HG02852 (cell line): ENCODE results near the gene CDX2.
"Not testable (repeated sequence)": the region's sequence is repeated elsewhere in the genome, so short reads cannot be mapped to it uniquely, and the experiment has no call there.

Experiments
- ATAC-seq: cut with Tn5 transposase; IDR thresholded peaks from one replicate; pipeline ENCODE4 v1.9.1; 2021; ENCODE audit warnings: mild to moderate bottlenecking, moderate library complexity; ENCODE audit not compliant: unreplicated experiment

Gene CDX2

GRCh38 chr13:27965740-27966640, 3.1 kb downstream of the CDX2 start:
- ATAC-seq, result no peak

GRCh38 chr13:27965343-27965739, 3.8 kb downstream of the CDX2 start:
- no peak for ATAC-seq

- ATAC-seq, result no peak
Measured at GRCh38 chr13:27964741-27965323, 4.3 kb downstream of the CDX2 start.

GRCh38 chr13:27964206-27964605, 4.9 kb downstream of the CDX2 start:
- ATAC-seq, result not testable (repeated sequence)

GRCh38 chr13:27963491-27963890, 5.6 kb downstream of the CDX2 start:
- ATAC-seq, result no peak

- ATAC-seq, result no peak
Measured at GRCh38 chr13:27962982-27963381, 6.1 kb downstream of the CDX2 start.

- ATAC-seq, result no peak
Measured at GRCh38 chr13:27962128-27962841, 6.8 kb downstream of the CDX2 start.

- no peak for ATAC-seq
Measured at GRCh38 chr13:27961227-27962085, 7.7 kb downstream of the CDX2 start.

- ATAC-seq, result no peak
Measured at GRCh38 chr13:27960362-27961226, 8.5 kb downstream of the CDX2 start.

GRCh38 chr13:27959976-27960361, 9.1 kb downstream of the CDX2 start:
- ATAC-seq, result no peak

- ATAC-seq, result no peak
Measured at GRCh38 chr13:27956576-27957300, 12.4 kb downstream of the CDX2 start.

- ATAC-seq, result no peak
Measured at GRCh38 chr13:27955014-27955591, 14.0 kb downstream of the CDX2 start.

GRCh38 chr13:27954406-27954851, 14.7 kb downstream of the CDX2 start:
- peak; percentile 24 for ATAC-seq

- ATAC-seq, result peak; percentile 78
Measured at GRCh38 chr13:27953676-27954405, 15.3 kb downstream of the CDX2 start.

GRCh38 chr13:27952876-27953675, 16.0 kb downstream of the CDX2 start:
- ATAC-seq, result no peak

- ATAC-seq, result no peak
Measured at GRCh38 chr13:27942972-27943371, 26.1 kb downstream of the CDX2 start.

- no peak for ATAC-seq
Measured at GRCh38 chr13:27933580-27934328, 35.4 kb downstream of the CDX2 start.
